ENCODE data around the gene CX3CL1. TPM values are rescaled to one million over a fixed set of nuclear protein-coding genes. Genes with fewer than 3 reads are reported as not detected.

The CX3CL1 gene
- total RNA-seq, 1 donor from 2014 or later = 0.31 TPM

DNA sequence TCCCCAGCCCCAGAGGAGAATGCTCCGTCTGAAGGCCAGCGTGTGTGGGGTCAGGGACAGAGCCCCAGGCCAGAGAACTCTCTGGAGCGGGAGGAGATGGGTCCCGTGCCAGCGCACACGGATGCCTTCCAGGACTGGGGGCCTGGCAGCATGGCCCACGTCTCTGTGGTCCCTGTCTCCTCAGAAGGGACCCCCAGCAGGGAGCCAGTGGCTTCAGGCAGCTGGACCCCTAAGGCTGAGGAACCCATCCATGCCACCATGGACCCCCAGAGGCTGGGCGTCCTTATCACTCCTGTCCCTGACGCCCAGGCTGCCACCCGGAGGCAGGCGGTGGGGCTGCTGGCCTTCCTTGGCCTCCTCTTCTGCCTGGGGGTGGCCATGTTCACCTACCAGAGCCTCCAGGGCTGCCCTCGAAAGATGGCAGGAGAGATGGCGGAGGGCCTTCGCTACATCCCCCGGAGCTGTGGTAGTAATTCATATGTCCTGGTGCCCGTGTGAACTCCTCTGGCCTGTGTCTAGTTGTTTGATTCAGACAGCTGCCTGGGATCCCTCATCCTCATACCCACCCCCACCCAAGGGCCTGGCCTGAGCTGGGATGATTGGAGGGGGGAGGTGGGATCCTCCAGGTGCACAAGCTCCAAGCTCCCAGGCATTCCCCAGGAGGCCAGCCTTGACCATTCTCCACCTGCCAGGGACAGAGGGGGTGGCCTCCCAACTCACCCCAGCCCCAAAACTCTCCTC is 10.4 kb downstream of the CX3CL1 start:
- peak overlapping the region; percentile 66 for H3K27ac Mint-ChIP-seq
- no peaks in the 10 kb centered on the region for H3K36me3 Mint-ChIP-seq (ENCODE audit: low read depth)
- intact Hi-C loops (cut with micrococcal nuclease) = no loop called here
- ChIA-PET POLR2A (no interaction called here), CTCF (no interaction called here)
- TF ChIP-seq, protein P1, sequence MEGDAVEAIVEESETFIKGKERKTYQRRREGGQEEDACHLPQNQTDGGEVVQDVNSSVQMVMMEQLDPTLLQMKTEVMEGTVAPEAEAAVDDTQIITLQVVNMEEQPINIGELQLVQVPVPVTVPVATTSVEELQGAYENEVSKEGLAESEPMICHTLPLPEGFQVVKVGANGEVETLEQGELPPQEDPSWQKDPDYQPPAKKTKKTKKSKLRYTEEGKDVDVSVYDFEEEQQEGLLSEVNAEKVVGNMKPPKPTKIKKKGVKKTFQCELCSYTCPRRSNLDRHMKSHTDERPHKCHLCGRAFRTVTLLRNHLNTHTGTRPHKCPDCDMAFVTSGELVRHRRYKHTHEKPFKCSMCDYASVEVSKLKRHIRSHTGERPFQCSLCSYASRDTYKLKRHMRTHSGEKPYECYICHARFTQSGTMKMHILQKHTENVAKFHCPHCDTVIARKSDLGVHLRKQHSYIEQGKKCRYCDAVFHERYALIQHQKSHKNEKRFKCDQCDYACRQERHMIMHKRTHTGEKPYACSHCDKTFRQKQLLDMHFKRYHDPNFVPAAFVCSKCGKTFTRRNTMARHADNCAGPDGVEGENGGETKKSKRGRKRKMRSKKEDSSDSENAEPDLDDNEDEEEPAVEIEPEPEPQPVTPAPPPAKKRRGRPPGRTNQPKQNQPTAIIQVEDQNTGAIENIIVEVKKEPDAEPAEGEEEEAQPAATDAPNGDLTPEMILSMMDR (IDR thresholded peaks at IDR 0.05) = no peak
- H3K4me1 Mint-ChIP-seq = peaks cover 70% of the 10 kb centered on the region
- ATAC-seq (ENCODE audit: low read depth) (no peak), DNase-seq (no peak)
- no peak overlapping the region for H3K4me3 Mint-ChIP-seq
- H3K27me3 Mint-ChIP-seq = no peaks in the 10 kb centered on the region
- H3K9me3 Mint-ChIP-seq = no peaks in the 10 kb centered on the region

DNA sequence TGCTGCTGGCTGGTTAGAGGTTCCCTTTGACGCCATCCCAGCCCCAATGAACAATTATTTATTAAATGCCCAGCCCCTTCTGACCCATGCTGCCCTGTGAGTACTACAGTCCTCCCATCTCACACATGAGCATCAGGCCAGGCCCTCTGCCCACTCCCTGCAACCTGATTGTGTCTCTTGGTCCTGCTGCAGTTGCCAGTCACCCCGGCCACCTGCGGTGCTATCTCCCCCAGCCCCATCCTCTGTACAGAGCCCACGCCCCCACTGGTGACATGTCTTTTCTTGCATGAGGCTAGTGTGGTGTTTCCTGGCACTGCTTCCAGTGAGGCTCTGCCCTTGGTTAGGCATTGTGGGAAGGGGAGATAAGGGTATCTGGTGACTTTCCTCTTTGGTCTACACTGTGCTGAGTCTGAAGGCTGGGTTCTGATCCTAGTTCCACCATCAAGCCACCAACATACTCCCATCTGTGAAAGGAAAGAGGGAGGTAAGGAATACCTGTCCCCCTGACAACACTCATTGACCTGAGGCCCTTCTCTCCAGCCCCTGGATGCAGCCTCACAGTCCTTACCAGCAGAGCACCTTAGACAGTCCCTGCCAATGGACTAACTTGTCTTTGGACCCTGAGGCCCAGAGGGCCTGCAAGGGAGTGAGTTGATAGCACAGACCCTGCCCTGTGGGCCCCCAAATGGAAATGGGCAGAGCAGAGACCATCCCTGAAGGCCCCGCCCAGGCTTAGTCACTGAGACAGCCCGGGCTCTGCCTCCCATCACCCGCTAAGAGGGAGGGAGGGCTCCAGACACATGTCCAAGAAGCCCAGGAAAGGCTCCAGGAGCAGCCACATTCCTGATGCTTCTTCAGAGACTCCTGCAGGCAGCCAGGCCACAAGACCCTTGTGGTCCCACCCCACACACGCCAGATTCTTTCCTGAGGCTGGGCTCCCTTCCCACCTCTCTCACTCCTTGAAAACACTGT is 11.3 kb downstream of the CX3CL1 start:
- peak overlapping the region; percentile 1 for H3K4me3 Mint-ChIP-seq
- H3K27me3 Mint-ChIP-seq = no peaks in the 10 kb centered on the region
- peak overlapping the region; percentile 84 for H3K27ac Mint-ChIP-seq
- H3K36me3 Mint-ChIP-seq (ENCODE audit: low read depth) = no peaks in the 10 kb centered on the region
- ChIA-PET CTCF (no interaction called here), POLR2A (interaction anchor here (1.1 to 1.6 kb wide), 2 partner anchors 30 to 33 kb away, joined by 7 to 10 read pairs; no protein-coding TSS in a partner anchor)
- peaks cover 70% of the 10 kb centered on the region for H3K4me1 Mint-ChIP-seq
- DNase-seq (no peak), ATAC-seq (ENCODE audit: low read depth) (no peak)
- intact Hi-C loops (cut with micrococcal nuclease) = loop anchor here (1.0 kb wide), 1 partner anchor 30 kb away; no protein-coding TSS in a partner anchor
- H3K9me3 Mint-ChIP-seq = no peaks in the 10 kb centered on the region
- TF ChIP-seq, protein P1 (IDR thresholded peaks at IDR 0.05) = no peak

GRCh38 chr16:57384248-57385070 is 12.2 kb downstream of the CX3CL1 start:
- DNase-seq (peak; percentile 40), ATAC-seq (ENCODE audit: low read depth) (peak; percentile 55)
- CTCF ChIA-PET = no interaction called here
- POLR2A ChIA-PET = interaction anchor here (0.7 to 1.6 kb wide), 4 partner anchors 29 to 45 kb away, joined by 7 to 12 read pairs (median 8); no protein-coding TSS in a partner anchor
- H3K4me3 Mint-ChIP-seq = peak overlapping the region; percentile 41
- H3K9me3 Mint-ChIP-seq = no peaks in the 10 kb centered on the region
- H3K27ac Mint-ChIP-seq = peak overlapping the region; percentile 84
- H3K36me3 Mint-ChIP-seq (ENCODE audit: low read depth) = no peaks in the 10 kb centered on the region
- intact Hi-C loops (cut with micrococcal nuclease) = loop anchor here (1.0 kb wide), 1 partner anchor 29 kb away; no protein-coding TSS in a partner anchor
- no peaks in the 10 kb centered on the region for H3K27me3 Mint-ChIP-seq
- TF ChIP-seq, protein P1 (IDR thresholded peaks at IDR 0.05) = no peak
- peaks cover 78% of the 10 kb centered on the region for H3K4me1 Mint-ChIP-seq

DNA sequence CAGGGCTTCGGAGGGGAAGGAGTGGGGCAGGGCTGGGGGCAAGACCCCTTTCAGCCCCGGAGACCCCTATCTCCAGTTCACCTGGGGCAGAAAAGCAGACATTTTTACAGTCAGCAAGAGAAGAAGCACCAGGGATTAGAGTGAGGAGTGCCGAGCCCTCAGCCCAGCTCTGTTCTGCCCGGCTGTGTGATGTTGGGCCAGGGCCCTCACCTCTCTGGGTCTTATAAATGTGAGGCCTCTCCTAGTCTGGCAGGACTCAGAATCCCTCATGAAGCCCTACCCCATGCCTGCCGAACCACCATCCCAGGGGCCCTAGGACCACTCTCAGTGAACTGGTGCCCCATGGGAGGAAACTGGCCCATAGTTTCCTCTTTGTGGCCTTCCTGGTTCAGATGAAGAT is 12.8 kb downstream of the CX3CL1 start:
- ChIA-PET POLR2A (interaction anchor here (0.7 to 1.6 kb wide), 4 partner anchors 28 to 46 kb away, joined by 7 to 12 read pairs (median 8); no protein-coding TSS in a partner anchor), CTCF (no interaction called here)
- Mint-ChIP-seq H3K27ac (peak overlapping the region; percentile 84), H3K9me3 (no peaks in the 10 kb centered on the region), H3K27me3 (no peaks in the 10 kb centered on the region), H3K36me3 (ENCODE audit: low read depth) (no peaks in the 10 kb centered on the region), H3K4me3 (peak overlapping the region; percentile 41), H3K4me1 (peaks cover 82% of the 10 kb centered on the region)
- ATAC-seq (ENCODE audit: low read depth) = no peak
- TF ChIP-seq, protein P1 (IDR thresholded peaks at IDR 0.05) = no peak
- no peak for DNase-seq
- intact Hi-C loops (cut with micrococcal nuclease) = no loop called here

Measured in activated B cell treated with CpG ODN at 0.5 μM for 24 hours (primary cell).